HEK293 (cell line): ENCODE measurements around the gene NBDY.

ENCODE experiments used
- ZBTB8A ChIP-seq: fragments of 450-650 bp; formaldehyde crosslinking; IDR thresholded peaks from 2 replicates; pipeline ENCODE4 v1.5.1; 2016; ENCODE audit warnings: missing biosample characterization, missing genetic modification characterization
- ZNF366 ChIP-seq: fragments of 450-650 bp; formaldehyde crosslinking; conservative IDR thresholded peaks from 2 replicates; pipeline ENCODE4 v1.5.1; 2016; ENCODE audit warnings: missing biosample characterization, missing genetic modification characterization
- TF ChIP-seq, protein P1 (sequence below): fragments of 450-650 bp; formaldehyde crosslinking; IDR thresholded peaks from 2 replicates; pipeline ENCODE4 v1.5.1; 2016; ENCODE audit warnings: missing biosample characterization, missing genetic modification characterization

DNA sequence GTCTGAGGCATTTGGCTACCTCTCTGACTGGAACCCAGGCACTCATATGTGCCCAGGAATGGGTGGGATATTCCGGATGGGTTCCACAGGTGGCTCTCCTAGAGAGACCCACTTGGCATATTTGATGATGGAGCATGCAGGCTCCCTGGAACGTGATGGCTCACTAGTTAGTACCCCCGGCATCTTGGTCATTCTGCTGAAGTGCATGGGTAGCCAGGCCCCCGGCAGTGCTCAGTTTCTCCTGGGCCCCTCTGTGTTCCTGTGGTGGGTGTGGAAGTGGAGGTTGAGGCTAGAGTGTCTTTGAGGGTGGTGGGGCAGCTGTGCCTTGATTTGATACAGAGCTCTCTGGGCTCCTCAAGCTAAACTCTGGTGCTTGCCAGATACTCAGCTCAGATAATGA is 29.4 kb downstream of the NBDY start:
- TF ChIP-seq ZNF366 (no peak), ZBTB8A (tag by site-specific recombination) (no peak)
- TF ChIP-seq, protein P1, sequence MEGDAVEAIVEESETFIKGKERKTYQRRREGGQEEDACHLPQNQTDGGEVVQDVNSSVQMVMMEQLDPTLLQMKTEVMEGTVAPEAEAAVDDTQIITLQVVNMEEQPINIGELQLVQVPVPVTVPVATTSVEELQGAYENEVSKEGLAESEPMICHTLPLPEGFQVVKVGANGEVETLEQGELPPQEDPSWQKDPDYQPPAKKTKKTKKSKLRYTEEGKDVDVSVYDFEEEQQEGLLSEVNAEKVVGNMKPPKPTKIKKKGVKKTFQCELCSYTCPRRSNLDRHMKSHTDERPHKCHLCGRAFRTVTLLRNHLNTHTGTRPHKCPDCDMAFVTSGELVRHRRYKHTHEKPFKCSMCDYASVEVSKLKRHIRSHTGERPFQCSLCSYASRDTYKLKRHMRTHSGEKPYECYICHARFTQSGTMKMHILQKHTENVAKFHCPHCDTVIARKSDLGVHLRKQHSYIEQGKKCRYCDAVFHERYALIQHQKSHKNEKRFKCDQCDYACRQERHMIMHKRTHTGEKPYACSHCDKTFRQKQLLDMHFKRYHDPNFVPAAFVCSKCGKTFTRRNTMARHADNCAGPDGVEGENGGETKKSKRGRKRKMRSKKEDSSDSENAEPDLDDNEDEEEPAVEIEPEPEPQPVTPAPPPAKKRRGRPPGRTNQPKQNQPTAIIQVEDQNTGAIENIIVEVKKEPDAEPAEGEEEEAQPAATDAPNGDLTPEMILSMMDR, result no peak
